Gastroesophageal sphincter (tissue), 3 donors: Measurements from ENCODE around the gene CEBPB.

Experiments used
- CTCF ChIP-seq, 4 experiments: fragments of 200-600 bp in 2 of 4; fragments of 450-650 bp in 2 of 4; sonication (generic) in 1 of 4; IDR thresholded peaks; one replicate each; pipeline ENCODE4 v1.5.1; 2017 to 2019; ENCODE audit warnings: antibody characterized with exemption in 4 of 4, mild to moderate bottlenecking in 2 of 4, moderate library complexity in 2 of 4
- POLR2A ChIP-seq, 2 donors: fragments of 450-650 bp; IDR thresholded peaks; one replicate each; pipeline ENCODE4 v1.6.1; 2017; ENCODE audit warnings: antibody characterized with exemption in 2 of 2, mild to moderate bottlenecking in 2 of 2, moderate library complexity in 1 of 2
- POLR2AphosphoS5 ChIP-seq: sonication (generic); formaldehyde crosslinking; IDR thresholded peaks from one replicate; pipeline ENCODE4 v1.6.1; 2017; ENCODE audit warnings: antibody characterized with exemption

- peak; percentile 62 for TF ChIP-seq POLR2AphosphoS5
- TF ChIP-seq CTCF (IDR thresholded peaks at IDR 0.05) = no peak
- no peak for TF ChIP-seq POLR2A (IDR thresholded peaks at IDR 0.05)
Observed at GRCh38 chr20:50144362-50144761, 46.3 kb upstream of the CEBPB start.
